GM12891 (cell line): ENCODE data around the gene SNU13.
"Not testable (repeated sequence)": the region's sequence is repeated elsewhere in the genome, so short reads cannot be mapped to it uniquely, and the experiment has no call there.

ENCODE experiments used
- DNase-seq: peaks from one replicate; pipeline ENCODE4 v3.0.0; 2011; ENCODE audit warnings: low spot score; ENCODE audit not compliant: insufficient read length
- FAIRE-seq: peaks from 2 replicates; lab custom pipeline; 2011; peaks lifted over from hg19 to GRCh38; lab: Jason Lieb, UNC
- PAX5 ChIP-seq: IDR thresholded peaks from 2 replicates; pipeline ENCODE4 v1.6.1; 2011; ENCODE audit warnings: low read length, moderate library complexity, mild to moderate bottlenecking; ENCODE audit not compliant: insufficient read depth, severe bottlenecking
- POLR2A ChIP-seq: IDR thresholded peaks from 2 replicates; pipeline ENCODE4 v1.6.1; 2011; ENCODE audit warnings: low read depth, low read length, control low read depth
- POLR2AphosphoS5 ChIP-seq: IDR thresholded peaks from 2 replicates; pipeline ENCODE4 v1.6.1; 2011; ENCODE audit warnings: low read depth, low read length, control low read depth
- POU2F2 ChIP-seq: IDR thresholded peaks from 2 replicates; pipeline ENCODE4 v1.6.1; 2011; ENCODE audit warnings: low read depth, mild to moderate bottlenecking, control low read depth, low read length, moderate library complexity
- SPI1 ChIP-seq: IDR thresholded peaks from 2 replicates; pipeline ENCODE4 v1.6.1; 2011; ENCODE audit warnings: low read depth, low read length, control low read depth
- TAF1 ChIP-seq: IDR thresholded peaks from 2 replicates; pipeline ENCODE4 v1.6.1; 2011; ENCODE audit warnings: low read depth, low read length, control low read depth

SNU13 gene

DNA sequence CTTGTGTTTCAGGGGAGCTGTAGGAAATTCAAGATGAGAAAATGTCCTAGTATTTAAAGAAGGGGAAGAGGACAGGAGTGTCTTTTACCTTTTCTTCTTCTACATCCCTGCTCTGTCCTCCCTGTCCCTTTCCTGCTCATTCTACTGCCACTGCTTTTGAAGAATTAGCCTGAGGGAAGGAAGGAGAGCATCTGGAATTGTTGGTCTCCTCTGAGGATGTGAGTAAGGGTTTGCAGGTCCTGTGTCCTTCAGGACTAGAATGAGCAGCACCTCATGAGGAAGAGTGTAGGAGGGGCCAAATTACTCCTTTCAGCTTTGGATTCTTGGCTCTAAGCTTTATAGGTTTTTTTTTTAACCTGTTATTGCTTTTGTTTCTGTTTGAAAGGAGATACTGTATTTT lies 24.2 kb downstream of the SNU13 start:
- no peak for FAIRE-seq

DNA sequence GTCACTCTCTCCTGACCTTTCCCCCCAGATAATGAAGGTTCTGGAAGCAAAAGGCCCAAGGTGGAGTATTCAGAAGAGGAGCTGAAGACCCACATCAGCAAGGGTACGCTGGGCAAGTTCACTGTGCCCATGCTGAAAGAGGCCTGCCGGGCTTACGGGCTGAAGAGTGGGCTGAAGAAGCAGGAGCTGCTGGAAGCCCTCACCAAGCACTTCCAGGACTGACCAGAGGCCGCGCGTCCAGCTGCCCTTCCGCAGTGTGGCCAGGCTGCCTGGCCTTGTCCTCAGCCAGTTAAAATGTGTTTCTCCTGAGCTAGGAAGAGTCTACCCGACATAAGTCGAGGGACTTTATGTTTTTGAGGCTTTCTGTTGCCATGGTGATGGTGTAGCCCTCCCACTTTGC lies 25.1 kb downstream of the SNU13 start:
- DNase-seq, FAIRE-seq: not testable (repeated sequence)

More for the DNA sequence above, 24.2 kb downstream of the SNU13 start:
- DNase-seq: no peak
- TF ChIP-seq TAF1 (no peak), POU2F2 (no peak), POLR2A (no peak; the same call in 1 of the 2 replicates), SPI1 (no peak), PAX5 (no peak), POLR2AphosphoS5 (no peak)

DNA sequence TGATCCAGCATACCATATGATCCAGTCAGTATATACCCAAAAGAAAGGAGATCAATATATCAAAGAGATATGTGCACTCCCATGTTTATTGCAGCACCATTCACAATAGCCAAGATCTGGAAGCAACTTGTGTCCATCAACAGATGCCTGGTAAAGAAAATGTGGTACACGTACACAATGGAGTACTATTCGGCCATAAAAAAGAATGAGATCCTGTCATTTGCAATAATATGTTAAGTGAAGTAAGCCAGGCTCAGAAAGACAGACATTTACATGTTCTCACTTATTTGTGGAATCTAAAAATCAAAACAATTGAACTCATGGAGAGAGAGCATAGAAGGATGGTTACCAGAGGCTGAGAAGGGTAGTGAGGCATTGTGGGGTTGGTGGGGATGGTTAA lies 27.0 kb downstream of the SNU13 start:
- TF ChIP-seq TAF1 (no peak), POLR2AphosphoS5 (no peak), POLR2A (no peak), PAX5 (no peak), SPI1 (no peak), POU2F2 (no peak)
- DNase-seq: no peak
- FAIRE-seq: no peak

DNA sequence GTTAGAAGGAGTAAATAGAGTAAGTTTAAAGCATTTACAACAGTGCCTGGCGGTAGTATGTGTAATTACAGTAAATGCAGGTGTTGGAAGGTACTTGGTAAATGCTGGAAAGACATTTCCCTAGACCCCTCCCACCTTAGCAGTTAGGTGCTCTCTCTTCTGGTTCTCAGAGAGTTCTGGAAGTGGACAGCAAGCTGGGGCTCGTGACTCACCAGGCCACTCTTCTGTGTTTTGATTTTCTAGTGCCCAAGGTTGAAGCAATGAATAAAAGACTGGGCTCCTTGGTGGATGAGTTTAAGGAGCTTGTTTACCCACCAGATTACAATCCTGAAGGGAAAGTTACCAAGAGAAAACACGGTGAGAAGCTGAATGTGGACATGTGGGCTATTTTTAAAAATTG lies 27.6 kb downstream of the SNU13 start:
- TF ChIP-seq POU2F2: no peak
- no peak for TF ChIP-seq POLR2A
- TF ChIP-seq POLR2AphosphoS5: no peak
- TF ChIP-seq SPI1: no peak
- TF ChIP-seq TAF1: no peak
- TF ChIP-seq PAX5: no peak
- FAIRE-seq (no peak), DNase-seq (no peak)

DNA sequence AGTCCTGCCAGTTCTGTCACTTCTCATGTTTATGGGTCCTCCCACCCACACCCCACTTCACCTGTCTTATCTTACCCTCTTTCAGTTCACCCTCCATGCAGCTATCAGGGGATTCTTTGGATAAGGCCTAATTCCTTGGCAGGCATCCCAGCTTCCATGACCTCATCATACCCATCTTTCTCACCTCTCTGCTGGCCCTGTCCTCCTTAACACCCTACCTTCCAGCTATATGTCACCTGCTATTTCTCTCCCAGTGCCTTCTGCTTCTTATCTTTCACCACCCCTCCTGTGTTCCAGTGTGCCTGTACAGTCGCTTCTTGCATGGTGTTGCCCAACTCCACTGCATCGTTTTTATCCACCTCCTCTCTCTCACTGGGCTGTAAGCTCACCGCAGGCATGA lies 28.3 kb downstream of the SNU13 start:
- no peak for DNase-seq
- TF ChIP-seq POLR2A (no peak), POU2F2 (no peak), SPI1 (no peak), TAF1 (no peak), PAX5 (no peak), POLR2AphosphoS5 (no peak)
- peak; percentile 28 for FAIRE-seq

DNA sequence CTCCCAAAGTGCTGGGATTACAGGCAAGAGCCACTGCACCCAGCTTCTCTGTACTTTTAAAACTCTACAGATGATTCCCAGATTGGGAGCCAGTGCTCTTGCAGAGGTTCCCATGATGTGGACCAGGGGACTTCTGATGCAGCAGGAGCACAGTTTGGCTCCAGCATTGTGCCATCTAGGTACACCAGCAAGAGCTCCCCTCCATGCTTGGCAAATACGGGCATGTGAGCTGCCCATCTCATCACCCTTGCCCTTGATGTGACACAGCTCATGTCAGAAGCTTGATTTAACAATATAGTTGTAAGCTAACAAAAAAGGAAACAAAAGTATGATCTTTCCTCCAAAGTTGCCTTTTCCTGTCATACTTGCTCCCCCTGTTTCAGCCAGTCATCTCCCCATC lies 28.7 kb downstream of the SNU13 start:
- no peak for TF ChIP-seq POLR2A
- TF ChIP-seq TAF1: no peak
- no peak for TF ChIP-seq SPI1
- no peak for TF ChIP-seq POU2F2
- no peak for TF ChIP-seq POLR2AphosphoS5
- TF ChIP-seq PAX5: no peak
- DNase-seq (no peak), FAIRE-seq (no peak)

DNA sequence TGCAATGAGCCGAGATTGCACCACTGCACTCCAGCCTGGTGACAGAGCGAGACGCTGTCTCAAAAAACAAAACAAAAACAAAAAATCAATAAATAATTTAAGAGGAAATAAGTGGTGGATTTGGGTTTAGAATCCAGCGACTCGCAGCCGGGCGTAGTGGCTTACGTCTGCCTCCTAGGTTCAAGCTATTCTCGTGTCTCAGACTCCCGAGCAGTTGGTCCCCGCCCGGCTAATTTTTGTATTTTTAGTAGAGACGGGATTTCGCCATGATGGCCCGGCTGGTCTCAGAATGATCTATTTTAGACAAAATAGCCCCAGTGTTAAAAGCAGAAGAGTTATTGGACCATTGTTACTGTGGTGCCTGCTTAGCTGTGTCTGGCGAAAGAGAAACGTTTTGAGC lies 29.8 kb downstream of the SNU13 start:
- no peak for DNase-seq
- no peak for FAIRE-seq
- no peak for TF ChIP-seq SPI1
- no peak for TF ChIP-seq POLR2AphosphoS5
- no peak for TF ChIP-seq TAF1
- TF ChIP-seq POLR2A: no peak
- TF ChIP-seq PAX5: no peak

DNA sequence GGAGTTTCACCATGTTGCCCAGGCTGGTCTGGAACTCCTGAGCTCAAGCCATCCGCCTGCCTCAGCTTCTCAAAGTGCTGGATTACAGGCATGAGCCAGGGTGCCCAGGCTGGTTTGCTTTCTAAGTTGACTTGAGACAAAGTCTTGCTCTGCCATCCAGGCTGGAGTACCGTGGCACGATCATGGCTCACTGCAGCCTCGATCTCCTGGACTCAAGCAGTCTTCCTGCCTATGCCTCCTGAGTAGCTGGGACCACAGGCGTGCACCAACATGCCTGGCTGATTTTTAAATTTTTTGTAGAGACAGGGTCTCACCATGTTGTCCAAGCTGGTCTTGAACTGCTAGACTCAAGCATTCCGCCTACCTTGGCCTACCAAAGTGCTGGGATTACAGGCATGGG lies 31.0 kb downstream of the SNU13 start:
- no peak for DNase-seq
- no peak for FAIRE-seq
- TF ChIP-seq PAX5 (no peak), POU2F2 (no peak)

DNA sequence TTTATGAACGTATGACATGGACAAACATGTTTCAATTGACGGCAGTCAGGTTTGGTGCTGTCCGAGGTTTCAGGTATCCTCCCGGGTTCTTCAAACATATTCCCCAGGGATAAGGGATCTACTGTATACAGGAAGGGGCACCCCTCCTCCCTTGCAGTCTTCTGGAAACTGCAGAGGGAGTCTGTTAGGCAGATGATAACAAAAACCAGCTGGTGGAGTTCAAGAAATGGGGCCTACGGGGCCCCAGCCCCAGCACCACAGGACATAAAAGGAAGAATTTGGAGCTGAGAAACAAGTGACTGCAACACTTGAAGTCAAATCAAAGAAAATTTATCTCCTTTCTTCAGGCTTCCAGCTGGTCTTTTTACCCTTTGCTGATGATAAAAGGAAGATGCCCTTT lies 32.1 kb downstream of the SNU13 start:
- TF ChIP-seq POLR2A: no peak
- TF ChIP-seq PAX5: no peak
- TF ChIP-seq POU2F2: no peak
- no peak for TF ChIP-seq POLR2AphosphoS5
- TF ChIP-seq TAF1: no peak
- no peak for TF ChIP-seq SPI1
- DNase-seq: no peak
- FAIRE-seq: no peak

DNA sequence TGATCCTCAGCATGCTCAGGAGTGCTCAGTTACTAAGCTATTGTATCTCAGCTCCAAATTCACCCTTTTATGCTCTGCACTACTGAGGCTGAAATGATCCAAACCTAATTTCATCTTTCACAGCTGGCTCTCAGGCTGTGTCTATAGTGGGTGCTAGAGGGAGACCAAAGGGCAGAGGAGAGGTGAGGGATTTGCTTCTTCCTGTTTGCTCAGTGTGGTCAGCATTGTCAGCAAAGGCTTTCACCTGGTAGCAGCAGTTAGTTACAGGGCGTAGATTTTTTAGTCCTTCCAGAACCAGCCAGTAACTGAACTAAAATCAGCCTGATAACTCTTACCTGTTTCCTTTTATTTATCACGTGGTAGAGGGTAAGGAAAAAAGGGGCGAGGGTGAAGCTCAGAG lies 34.3 kb downstream of the SNU13 start:
- no peak for TF ChIP-seq POLR2AphosphoS5
- no peak for TF ChIP-seq POU2F2
- no peak for TF ChIP-seq PAX5
- TF ChIP-seq SPI1: no peak
- TF ChIP-seq TAF1: no peak
- no peak for TF ChIP-seq POLR2A
- FAIRE-seq: no peak
- no peak for DNase-seq

DNA sequence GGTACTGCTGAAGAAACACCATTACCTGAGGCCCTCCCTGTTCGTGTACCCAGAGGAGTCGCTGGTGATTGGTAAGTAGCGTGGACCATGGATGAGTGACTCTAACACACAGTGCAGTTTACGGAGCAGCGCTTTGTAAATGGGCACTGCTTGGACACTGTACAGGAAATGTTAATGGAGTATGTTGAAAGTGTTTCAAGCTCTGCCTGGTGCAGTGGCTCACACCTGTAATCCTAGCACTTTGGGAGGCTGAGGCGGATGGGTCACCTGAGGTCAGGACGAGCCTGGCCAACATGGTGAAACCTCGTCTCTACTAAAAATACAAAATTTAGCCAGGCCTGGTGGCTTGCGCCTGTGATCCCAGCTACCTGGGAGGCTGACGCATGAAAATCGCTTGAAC lies 37.8 kb downstream of the SNU13 start:
- FAIRE-seq: no peak
- TF ChIP-seq POU2F2 (no peak), TAF1 (no peak), SPI1 (no peak), POLR2A (no peak), POLR2AphosphoS5 (no peak), PAX5 (no peak)
- DNase-seq: no peak
